Keratinocyte (primary cell): ENCODE measurements around the gene PCDH10. TPM values are rescaled to one million over a fixed set of nuclear protein-coding genes. Genes with fewer than 3 reads are reported as not detected.

Source experiments
- DNase-seq: peaks from one replicate; pipeline ENCODE4 v3.0.0-alpha.2; 2011; ENCODE audit warnings: low read depth, missing footprints, low spot score
- FAIRE-seq: peaks from 2 replicates; lab custom pipeline; 2011; peaks lifted over from hg19 to GRCh38; lab: Jason Lieb, UNC
- H2AFZ ChIP-seq: 2 replicates; pipeline ENCODE4 v1.6.0; 2012; ENCODE audit warnings: low read length, control low read depth, inconsistent platforms; ENCODE audit not compliant: control insufficient read depth
- H3K27ac ChIP-seq: 2 replicates; pipeline ENCODE4 v1.5.1; 2011; ENCODE audit warnings: low read length; ENCODE audit not compliant: control insufficient read depth, insufficient read depth
- H3K27me3 ChIP-seq: 3 replicates; pipeline ENCODE4 v1.6.0; 2011; ENCODE audit warnings: low read length; ENCODE audit not compliant: control insufficient read depth, insufficient read depth; ENCODE audit errors: extremely low read depth
- H3K36me3 ChIP-seq, 2 experiments: 2 replicates in 1 of 2; 3 replicates in 1 of 2; pipeline ENCODE4 v1.5.1; 2011; ENCODE audit warnings: low read length in 2 of 2, mild to moderate bottlenecking in 1 of 2; ENCODE audit not compliant: control insufficient read depth in 2 of 2, insufficient read depth in 2 of 2; ENCODE audit errors: extremely low read depth in 1 of 2
- H3K4me1 ChIP-seq: 3 replicates; pipeline ENCODE4 v1.5.1; 2011; ENCODE audit warnings: low read length; ENCODE audit not compliant: control insufficient read depth, insufficient read depth; ENCODE audit errors: extremely low read depth
- H3K4me2 ChIP-seq: 3 replicates; pipeline ENCODE4 v1.6.0; 2011; ENCODE audit warnings: low read depth, low read length; ENCODE audit not compliant: control insufficient read depth, insufficient read depth; ENCODE audit errors: extremely low read depth
- H3K4me3 ChIP-seq, 3 experiments: fragments of 200-600 bp in 1 of 3; sonication (generic) in 1 of 3; 2 replicates in 2 of 3; 3 replicates in 1 of 3; pipeline ENCODE4 v1.5.1; 2011 to 2016; ENCODE audit warnings: low read length in 3 of 3, mild to moderate bottlenecking in 3 of 3, control low read depth in 2 of 3, inconsistent platforms in 1 of 3, low read depth in 1 of 3, mixed read lengths in 1 of 3, mixed run types in 1 of 3, moderate library complexity in 1 of 3; ENCODE audit not compliant: control insufficient read depth in 2 of 3, insufficient read depth in 2 of 3; ENCODE audit errors: extremely low read depth in 1 of 3
- H3K79me2 ChIP-seq: 2 replicates; pipeline ENCODE4 v1.6.0; 2012; ENCODE audit warnings: low read length; ENCODE audit not compliant: control insufficient read depth, insufficient read depth
- H3K9ac ChIP-seq: 3 replicates; pipeline ENCODE4 v1.6.0; 2011; ENCODE audit warnings: low read length; ENCODE audit not compliant: control insufficient read depth, insufficient read depth; ENCODE audit errors: extremely low read depth
- H3K9me1 ChIP-seq: 3 replicates; pipeline ENCODE4 v1.6.0; 2011; ENCODE audit warnings: low read length; ENCODE audit not compliant: control insufficient read depth, insufficient read depth; ENCODE audit errors: extremely low read depth
- H3K9me3 ChIP-seq: 2 replicates; pipeline ENCODE4 v1.5.1; 2012; ENCODE audit warnings: low read depth, low read length; ENCODE audit not compliant: control insufficient read depth
- H4K20me1 ChIP-seq: 3 replicates; pipeline ENCODE4 v1.6.0; 2011; ENCODE audit warnings: low read length; ENCODE audit not compliant: control insufficient read depth, insufficient read depth; ENCODE audit errors: extremely low read depth
- EZH2 ChIP-seq: IDR thresholded peaks from one replicate; pipeline ENCODE4 v1.6.1; 2012; ENCODE audit warnings: inconsistent platforms, mild to moderate bottlenecking, low read length, moderate library complexity
- dilution Hi-C: fragments of 300-500 bp; cut with MboI; formaldehyde crosslinking; loops from one replicate; pipeline ENCODE4 v1.7.0; 2020; ENCODE audit warnings: low sequenced_read_pairs; ENCODE audit not compliant: extremely low pct_ligation_motif_present
- polyA plus RNA-seq, 5 experiments: library from polyadenylated mRNA; depleted of rRNA in 3 of 5; stranded (reverse) in 3 of 5; stranded (forward) in 1 of 5; unstranded in 1 of 5; fragments of >200 nt; gene quantifications; 1 replicate in 1 of 5; 2 replicates in 3 of 5; 3 replicates in 1 of 5; pipeline versions ENCODE4 v1.2.1 to v1.2.3, GENCODE V29; 2011 to 2012; ENCODE audit warnings: missing spikeins in 2 of 5, low read depth in 1 of 5, low replicate concordance in 1 of 5
- TF ChIP-seq, protein P1 (sequence below), 3 experiments: IDR thresholded peaks in 1 of 3; conservative IDR thresholded peaks in 1 of 3; optimal IDR thresholded peaks in 1 of 3; 2 replicates in 2 of 3; 3 replicates in 1 of 3; pipeline versions ENCODE3 to v1.5.1; 2011; ENCODE audit warnings: low read length in 3 of 3, mild to moderate bottlenecking in 3 of 3, moderate library complexity in 2 of 3, control low read depth in 1 of 3, inconsistent platforms in 1 of 3; ENCODE audit not compliant: insufficient read depth in 2 of 3; ENCODE audit errors: extremely low read depth in 1 of 3

The PCDH10 gene
- polyA plus RNA-seq, 1 donor (not counting 4 experiments of a cell fraction or from before 2014, with no cell fraction given): not detected

DNA sequence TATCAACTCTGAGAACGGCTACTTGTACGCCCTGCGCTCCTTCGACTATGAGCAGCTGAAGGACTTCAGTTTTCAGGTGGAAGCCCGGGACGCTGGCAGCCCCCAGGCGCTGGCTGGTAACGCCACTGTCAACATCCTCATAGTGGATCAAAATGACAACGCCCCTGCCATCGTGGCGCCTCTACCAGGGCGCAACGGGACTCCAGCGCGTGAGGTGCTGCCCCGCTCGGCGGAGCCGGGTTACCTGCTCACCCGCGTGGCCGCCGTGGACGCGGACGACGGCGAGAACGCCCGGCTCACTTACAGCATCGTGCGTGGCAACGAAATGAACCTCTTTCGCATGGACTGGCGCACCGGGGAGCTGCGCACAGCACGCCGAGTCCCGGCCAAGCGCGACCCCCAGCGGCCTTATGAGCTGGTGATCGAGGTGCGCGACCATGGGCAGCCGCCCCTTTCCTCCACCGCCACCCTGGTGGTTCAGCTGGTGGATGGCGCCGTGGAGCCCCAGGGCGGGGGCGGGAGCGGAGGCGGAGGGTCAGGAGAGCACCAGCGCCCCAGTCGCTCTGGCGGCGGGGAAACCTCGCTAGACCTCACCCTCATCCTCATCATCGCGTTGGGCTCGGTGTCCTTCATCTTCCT is 2.7 kb downstream of the PCDH10 start:
- H3K4me3 ChIP-seq: no peak overlapping the region
- H3K27me3 ChIP-seq: peaks cover 68% of the 10 kb centered on the region
- dilution Hi-C loops: no loop called here
- H4K20me1 ChIP-seq: no peaks in the 10 kb centered on the region
- TF ChIP-seq, protein P1, sequence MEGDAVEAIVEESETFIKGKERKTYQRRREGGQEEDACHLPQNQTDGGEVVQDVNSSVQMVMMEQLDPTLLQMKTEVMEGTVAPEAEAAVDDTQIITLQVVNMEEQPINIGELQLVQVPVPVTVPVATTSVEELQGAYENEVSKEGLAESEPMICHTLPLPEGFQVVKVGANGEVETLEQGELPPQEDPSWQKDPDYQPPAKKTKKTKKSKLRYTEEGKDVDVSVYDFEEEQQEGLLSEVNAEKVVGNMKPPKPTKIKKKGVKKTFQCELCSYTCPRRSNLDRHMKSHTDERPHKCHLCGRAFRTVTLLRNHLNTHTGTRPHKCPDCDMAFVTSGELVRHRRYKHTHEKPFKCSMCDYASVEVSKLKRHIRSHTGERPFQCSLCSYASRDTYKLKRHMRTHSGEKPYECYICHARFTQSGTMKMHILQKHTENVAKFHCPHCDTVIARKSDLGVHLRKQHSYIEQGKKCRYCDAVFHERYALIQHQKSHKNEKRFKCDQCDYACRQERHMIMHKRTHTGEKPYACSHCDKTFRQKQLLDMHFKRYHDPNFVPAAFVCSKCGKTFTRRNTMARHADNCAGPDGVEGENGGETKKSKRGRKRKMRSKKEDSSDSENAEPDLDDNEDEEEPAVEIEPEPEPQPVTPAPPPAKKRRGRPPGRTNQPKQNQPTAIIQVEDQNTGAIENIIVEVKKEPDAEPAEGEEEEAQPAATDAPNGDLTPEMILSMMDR (optimal IDR thresholded peaks at IDR 0.05 in 1 of 3, IDR thresholded peaks at IDR 0.05 in 1 of 3, conservative IDR thresholded peaks at IDR 0.05 in 1 of 3; ENCODE audit: extremely low read depth in 1 of 3, insufficient read depth in 2 of 3, low read length in 3 of 3): no peak
- H3K9ac ChIP-seq: no peak overlapping the region
- no peak overlapping the region for H2AFZ ChIP-seq
- H3K36me3 ChIP-seq: no peaks in the 10 kb centered on the region
- no peak overlapping the region for H3K27ac ChIP-seq
- FAIRE-seq (no peak), DNase-seq (no peak)
- H3K9me1 ChIP-seq: no peaks in the 10 kb centered on the region
- no peaks in the 10 kb centered on the region for H3K79me2 ChIP-seq
- peaks cover 11% of the 10 kb centered on the region for H3K4me1 ChIP-seq
- H3K4me2 ChIP-seq: no peak overlapping the region
- no peaks in the 10 kb centered on the region for H3K9me3 ChIP-seq

DNA sequence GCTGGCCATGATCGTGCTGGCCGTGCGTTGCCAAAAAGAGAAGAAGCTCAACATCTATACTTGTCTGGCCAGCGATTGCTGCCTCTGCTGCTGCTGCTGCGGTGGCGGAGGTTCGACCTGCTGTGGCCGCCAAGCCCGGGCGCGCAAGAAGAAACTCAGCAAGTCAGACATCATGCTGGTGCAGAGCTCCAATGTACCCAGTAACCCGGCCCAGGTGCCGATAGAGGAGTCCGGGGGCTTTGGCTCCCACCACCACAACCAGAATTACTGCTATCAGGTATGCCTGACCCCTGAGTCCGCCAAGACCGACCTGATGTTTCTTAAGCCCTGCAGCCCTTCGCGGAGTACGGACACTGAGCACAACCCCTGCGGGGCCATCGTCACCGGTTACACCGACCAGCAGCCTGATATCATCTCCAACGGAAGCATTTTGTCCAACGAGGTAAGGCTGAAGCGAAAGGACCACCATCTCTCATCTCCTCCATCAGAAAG is 3.3 kb downstream of the PCDH10 start:
- TF ChIP-seq, protein P1 (optimal IDR thresholded peaks at IDR 0.05 in 1 of 3, IDR thresholded peaks at IDR 0.05 in 1 of 3, conservative IDR thresholded peaks at IDR 0.05 in 1 of 3; ENCODE audit: extremely low read depth in 1 of 3, insufficient read depth in 2 of 3, low read length in 3 of 3): no peak
- no peak for TF ChIP-seq EZH2
- no peaks in the 10 kb centered on the region for H3K9me3 ChIP-seq
- no peak overlapping the region for H3K9ac ChIP-seq
- no peak for DNase-seq
- no peaks in the 10 kb centered on the region for H3K79me2 ChIP-seq
- H3K9me1 ChIP-seq: no peaks in the 10 kb centered on the region
- peaks cover 62% of the 10 kb centered on the region for H3K27me3 ChIP-seq
- no peaks in the 10 kb centered on the region for H3K36me3 ChIP-seq
- no peak overlapping the region for H3K4me3 ChIP-seq
- H2AFZ ChIP-seq: no peak overlapping the region
- FAIRE-seq: no peak
- H3K27ac ChIP-seq: no peak overlapping the region
- dilution Hi-C loops: no loop called here
- H3K4me2 ChIP-seq: no peak overlapping the region
- H4K20me1 ChIP-seq: no peaks in the 10 kb centered on the region
- peaks cover 9% of the 10 kb centered on the region for H3K4me1 ChIP-seq
